Sigmoid colon (tissue), 4 donors: ENCODE results near the gene GJB4.

Source experiments
- CTCF ChIP-seq, 4 experiments: fragments of 450-650 bp in 3 of 4; fragments of 200-600 bp in 1 of 4; IDR thresholded peaks; one replicate each; pipeline ENCODE4 v1.5.1; 2016 to 2019; ENCODE audit warnings: antibody characterized with exemption in 4 of 4, mild to moderate bottlenecking in 3 of 4, moderate library complexity in 2 of 4
- EP300 ChIP-seq, 4 donors: sonication (generic); formaldehyde crosslinking; IDR thresholded peaks; one replicate each; pipeline ENCODE4 v1.6.1; 2017; ENCODE audit warnings: antibody characterized with exemption in 4 of 4
- POLR2A ChIP-seq, 2 donors: fragments of 450-650 bp; IDR thresholded peaks; one replicate each; pipeline ENCODE4 v1.6.1; 2016; ENCODE audit warnings: antibody characterized with exemption in 2 of 2, mild to moderate bottlenecking in 2 of 2, moderate library complexity in 2 of 2
- POLR2AphosphoS5 ChIP-seq, 4 donors: sonication (generic); formaldehyde crosslinking; IDR thresholded peaks; one replicate each; pipeline ENCODE4 v1.6.1; 2017; ENCODE audit warnings: antibody characterized with exemption in 4 of 4

- TF ChIP-seq EP300 (IDR thresholded peaks at IDR 0.05) (no peak), CTCF (IDR thresholded peaks at IDR 0.05) (no peak), POLR2A (IDR thresholded peaks at IDR 0.05) (no peak), POLR2AphosphoS5 (IDR thresholded peaks at IDR 0.05) (no peak)
Observed at GRCh38 chr1:34792424-34792823, 32.9 kb downstream of the GJB4 start.
